ENCODE measurements around the gene IQUB.
"Not testable (repeated sequence)": the region's sequence is repeated elsewhere in the genome, so short reads cannot be mapped to it uniquely, and the experiment has no call there.

Gene IQUB

DNA sequence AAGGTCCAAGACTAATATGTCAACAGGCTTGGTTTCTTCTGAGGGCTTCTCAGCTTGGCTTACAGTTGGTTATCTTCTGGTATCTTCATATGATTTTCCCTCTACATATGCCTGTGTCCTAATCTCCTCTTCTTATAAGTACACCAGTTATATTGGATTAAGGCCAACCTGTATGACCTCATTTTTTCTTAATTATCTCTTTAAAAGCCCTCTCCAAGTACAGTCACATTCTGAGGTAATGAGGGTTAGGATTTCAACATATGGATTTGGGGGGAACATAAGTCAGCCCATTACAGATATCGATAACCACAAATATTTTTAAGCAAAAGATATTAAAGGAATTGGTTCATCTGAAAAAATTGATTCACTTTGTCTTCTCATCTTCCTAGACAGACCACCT is 49.2 kb downstream of the IQUB start:
- no peak for DNase-seq

DNA sequence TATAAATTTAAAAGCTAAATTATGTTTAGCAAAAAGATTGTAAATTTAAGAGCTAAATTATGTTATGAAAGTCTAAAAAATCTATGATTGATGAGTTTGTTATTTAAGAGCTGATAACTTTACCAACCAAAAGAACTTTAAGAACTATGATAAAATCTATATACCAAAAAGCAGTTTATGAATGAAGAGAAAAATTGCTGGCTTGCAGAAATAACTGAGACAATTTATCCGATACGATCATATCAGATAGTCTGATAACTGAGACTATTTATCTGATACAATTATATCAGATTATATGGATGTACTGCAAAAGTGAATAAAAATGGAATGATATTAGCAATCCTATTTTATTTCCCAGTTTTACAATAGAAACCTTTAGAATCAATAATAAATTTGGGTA is 50.2 kb downstream of the IQUB start:
- DNase-seq: no peak

DNA sequence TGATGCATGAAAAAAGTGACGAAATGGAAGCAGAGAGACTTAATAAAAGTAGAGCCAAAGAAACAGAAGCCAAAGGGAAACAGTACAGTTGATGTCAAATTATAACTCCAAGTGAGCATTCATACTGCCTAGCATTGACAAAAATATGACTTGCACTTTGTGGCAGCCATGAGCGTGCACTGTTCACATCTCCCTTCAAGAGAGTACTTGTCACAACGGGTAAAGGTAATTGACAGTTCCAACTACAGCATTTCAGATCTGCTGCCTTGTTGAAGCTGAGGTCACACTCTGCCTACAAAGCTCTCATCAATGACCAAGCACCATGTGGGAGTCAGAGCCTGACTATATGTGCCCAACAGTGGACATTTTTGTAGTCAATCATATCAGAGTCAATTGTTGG is 54.3 kb downstream of the IQUB start:
- no peak for DNase-seq

DNA sequence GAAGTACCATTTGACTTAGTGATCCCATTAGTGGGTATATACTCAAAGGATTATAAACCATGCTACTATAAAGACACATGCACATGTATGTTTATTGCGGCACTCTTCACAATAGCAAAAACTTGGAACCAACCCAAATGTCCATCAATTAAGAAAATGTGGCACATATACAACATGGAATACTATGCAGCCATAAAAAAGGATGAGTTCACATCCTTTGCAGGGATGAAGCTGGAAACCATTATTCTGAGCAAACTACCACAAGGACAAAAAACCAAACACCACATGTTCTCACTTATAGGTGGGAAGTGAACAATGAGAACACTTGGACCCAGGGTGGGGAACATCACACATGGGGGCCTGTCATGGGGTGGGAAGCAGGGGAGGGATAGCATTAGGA is 56.3 kb downstream of the IQUB start:
- not testable (repeated sequence) for DNase-seq

DNA sequence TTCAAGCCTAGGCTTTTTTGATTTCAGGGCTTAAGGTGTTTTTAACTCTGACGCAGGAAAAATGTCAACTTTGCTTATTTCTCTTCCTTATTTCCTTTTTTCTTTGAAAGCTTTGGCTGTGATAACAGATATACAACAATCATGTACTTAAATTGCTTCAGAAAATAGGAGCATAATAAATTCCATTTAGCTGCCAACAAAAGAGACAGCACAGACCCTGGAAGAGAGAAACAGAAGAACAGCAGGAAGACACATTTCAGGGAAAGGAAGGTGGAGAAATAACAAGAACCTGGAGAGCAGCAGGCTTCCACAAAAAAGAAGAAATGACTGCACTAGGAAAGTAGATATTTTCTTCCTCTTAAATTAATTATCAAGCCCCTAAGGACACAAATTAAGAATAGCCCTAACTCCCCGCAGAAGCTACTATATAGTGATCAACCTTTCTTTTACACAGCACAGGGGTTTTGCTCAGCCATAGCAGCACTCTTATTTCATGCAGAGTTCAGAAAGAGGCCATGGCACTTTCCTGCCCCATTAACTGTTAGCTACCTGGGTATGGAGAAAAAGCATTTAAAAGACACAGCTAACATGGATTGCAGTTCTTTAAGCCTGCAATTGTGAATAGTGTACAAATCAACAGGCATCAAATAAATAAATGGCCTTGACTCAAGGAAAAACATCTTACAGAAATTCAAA is 61.5 kb downstream of the IQUB start:
- no peak for DNase-seq

DNA sequence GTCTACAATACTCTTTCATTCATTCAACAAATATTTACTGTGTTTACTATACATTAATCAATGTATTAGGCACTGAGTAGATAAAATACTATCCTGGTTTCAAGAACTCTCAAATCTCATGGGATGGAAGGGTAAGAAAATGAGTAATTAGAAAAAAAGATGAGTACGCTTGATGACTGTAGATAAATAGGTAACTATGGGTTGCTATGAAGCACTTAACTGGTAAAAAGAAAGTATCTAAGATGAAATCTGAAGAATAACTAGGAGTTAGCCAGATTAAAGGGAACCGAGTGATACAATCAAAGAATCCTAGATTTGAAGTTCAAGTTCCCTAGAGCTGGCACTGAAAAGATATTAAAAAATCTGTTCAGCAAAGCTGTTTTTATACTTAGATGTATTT is 62.1 kb downstream of the IQUB start:
- DNase-seq: no peak

DNA sequence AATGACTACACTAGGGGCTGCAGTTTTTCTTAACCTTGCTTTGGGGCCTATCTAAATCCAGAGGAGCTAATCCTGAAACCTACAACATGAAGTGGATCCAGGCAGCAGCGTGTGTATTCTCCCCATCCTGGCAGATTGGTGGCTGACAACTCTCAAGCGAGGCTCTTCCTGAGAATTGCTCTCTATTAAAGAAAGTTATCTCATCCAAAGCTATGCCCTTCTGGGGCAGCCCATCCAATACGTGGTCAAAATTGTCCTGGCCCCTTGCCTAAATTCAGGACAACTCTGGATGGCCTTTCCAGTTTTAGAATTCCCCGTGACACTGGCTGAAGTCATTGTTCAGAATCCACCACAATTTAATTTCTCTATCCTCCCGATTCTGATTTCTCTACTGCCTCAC is 66.1 kb downstream of the IQUB start:
- no peak for DNase-seq

DNA sequence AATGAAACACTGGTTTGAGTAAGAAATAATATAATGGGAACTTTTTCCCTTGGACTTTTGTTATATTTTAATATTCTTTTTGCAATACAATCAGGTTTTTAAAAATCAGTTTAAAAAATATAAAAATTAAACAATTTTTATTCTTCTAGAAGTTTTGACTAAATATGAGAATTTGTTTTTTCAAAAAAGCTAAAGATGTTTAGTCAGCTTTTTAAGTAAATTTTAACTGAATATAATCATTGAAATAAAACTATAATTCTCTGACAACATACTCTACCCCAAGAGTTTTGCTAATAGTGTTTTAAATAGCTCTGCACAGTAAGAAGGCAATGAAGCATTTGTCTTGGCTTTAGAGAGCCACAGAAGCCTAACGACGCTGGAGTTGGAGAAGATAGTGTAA is 70.5 kb downstream of the IQUB start:
- DNase-seq: no peak

DNA sequence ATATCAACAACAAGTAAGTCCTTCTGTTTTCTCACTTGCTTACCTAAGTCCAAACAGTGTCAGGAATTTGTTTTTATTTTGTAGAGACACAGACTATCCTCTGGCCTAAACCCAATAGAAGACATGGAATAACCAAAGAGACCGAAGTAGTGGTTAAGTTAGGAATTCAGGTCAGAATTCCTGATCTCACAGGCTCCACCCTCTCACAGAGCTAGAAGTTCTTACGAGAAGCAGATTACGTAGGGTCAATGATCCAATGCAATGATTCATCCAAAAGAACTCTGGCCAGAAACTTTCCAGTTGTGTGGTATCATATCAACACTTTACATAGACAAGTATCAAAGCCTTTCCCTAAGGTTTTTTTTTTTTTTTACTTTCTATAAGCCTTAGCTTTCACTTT is 73.8 kb downstream of the IQUB start:
- no peak for DNase-seq

DNA sequence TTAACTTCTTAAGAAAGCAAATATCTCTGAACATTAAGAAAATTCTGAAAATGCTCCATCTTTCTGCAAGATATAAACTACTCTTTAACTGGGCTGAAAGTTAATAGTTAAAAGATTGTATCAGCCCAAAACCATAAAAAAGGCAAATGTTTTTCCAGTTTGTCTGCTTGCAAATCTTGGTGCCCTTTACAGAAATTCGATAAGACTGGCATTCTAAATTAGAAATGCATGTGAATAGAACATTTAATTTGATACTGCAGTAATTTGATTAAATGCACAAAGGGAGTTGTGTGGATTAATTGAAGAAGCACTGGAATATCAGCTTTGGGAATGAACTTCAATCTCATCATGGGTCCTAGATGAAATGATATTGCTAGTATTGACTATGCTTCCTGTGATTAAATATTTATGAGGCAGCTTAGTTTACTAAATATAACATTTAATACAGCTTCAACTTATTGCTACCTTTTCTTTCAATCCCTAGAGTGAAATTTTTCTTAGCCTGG is 78.4 kb downstream of the IQUB start:
- no peak for DNase-seq

DNA sequence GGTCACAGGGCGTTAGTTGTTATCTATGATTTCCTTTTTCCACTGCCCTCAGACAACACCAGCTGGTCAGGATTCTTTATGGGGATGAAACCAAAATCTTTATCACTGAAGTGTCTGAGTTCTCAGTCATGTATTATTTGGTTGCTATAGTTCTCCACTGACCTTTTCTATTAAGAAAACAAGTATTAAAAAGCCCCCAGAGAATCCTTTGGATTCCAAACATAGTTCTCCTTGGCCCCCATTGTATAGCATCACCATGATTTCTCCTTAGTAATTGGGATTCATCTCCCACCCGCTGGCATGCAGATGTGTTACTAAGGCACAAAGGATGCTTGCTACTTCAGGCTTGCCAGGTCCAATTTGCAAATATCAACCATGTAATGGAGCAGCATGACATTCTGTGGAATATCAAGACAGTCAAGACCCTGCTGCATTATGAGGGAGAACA is 94.3 kb downstream of the IQUB start:
- no peak for DNase-seq

DNA sequence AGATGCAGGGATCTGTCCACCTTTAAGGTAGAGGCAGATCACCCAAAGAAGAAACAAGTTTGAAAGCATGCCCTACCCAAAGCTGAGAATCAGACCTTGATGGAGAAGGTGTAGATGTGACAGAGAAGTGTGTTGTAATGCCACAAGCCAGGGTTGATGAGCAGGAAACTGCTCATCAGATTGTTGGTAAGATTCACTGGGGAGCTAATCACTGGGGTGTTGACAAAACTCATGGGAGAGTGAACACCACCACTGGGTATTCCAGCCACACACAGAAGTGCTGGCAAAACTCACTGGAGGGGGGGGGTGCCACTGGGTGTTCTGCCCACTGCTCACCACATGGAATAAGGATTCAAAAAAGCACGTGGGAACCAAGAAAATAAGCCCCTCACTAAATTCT is 95.2 kb downstream of the IQUB start:
- no peak for DNase-seq

DNA sequence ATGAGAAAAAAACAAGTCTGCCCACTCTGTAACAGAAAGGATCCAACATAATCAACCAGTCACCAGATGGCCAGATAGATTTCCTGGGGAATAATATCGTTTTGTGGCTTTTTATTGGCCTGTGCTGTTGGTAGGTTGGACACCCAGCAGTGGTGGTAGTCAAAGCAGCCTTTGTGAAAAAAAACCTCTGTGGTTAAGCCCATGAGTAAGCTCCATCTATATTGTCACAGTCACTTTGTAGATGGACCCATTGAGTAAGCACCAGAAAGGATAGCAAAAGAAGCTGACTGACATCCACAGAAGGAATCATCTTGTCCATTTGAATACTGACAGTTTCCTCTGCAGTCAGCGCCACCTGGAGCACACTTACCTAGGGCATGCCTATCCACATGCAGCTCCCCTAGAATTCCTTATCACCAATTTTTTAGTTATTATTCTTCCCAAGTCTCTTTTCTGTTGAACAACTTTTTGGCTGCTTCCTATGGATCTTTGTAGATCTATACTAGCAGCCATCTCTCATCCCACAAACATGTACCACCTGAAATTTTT is 96.9 kb downstream of the IQUB start:
- no peak for DNase-seq

DNA sequence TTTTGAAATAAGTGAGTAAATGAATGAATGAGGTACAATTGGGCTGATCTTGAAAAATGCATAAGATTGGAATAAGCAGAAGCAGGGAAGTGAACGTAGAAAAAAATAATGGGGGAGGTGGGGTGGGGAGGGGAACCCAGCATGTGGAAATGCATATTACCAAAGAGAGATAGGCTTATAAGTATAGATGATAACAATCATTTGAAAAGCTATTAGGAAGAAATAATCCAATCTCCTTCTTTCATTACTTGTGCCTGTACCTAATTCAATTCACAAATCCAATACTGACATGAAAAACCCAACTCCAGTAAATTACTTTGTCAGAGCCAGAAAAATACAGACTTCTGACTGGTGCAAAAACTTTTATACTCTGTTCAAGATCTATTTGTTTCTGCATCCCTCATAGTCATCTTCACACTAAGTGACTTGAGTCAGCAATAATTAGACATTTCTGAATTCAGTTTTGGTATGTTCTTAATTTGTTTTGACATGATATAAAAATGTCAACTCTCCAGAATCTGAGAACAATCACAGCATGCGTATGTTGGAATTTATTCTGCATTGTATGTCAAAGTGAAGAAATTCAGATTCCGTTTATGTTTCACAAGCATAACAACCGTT is 99.2 kb downstream of the IQUB start:
- no peak for DNase-seq

DNA sequence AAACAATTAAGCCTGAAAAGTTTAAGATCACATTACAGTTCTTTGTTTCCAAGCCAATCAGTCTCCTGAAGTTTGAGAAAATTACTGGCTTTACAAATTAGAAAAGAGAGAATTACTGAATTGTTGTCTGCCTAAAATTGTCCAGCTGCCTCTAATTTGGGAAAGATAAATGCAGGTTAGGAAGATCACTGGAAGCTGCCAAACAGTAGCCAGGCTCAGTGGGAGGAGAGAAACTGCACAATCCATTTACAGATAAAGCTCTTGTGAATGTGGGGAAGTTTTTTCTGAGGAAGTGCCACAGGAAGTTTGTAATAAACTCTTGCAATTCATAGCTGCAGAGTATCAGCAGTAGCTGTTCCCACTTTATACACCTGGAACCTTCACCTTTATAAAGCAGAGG is 100.7 kb downstream of the IQUB start:
- no peak for DNase-seq

DNA sequence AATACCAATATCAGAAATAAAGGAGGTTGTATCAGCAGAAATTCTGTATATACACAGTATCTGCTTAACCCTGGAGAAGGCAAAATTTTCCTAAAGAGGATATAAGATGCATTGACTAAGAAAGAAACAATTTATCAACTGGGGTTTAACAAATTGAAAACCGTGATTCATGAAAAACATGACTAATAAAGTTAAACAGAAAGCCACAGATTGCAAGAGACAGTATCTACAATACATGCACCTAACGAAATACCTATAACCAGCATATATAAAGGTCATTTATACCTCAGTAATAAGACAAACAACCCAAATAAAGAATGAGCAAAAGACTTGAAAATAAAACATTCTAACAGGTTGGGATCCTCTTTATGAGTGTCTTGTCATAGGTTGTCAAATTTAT is 101.8 kb downstream of the IQUB start:
- no peak for DNase-seq

DNA sequence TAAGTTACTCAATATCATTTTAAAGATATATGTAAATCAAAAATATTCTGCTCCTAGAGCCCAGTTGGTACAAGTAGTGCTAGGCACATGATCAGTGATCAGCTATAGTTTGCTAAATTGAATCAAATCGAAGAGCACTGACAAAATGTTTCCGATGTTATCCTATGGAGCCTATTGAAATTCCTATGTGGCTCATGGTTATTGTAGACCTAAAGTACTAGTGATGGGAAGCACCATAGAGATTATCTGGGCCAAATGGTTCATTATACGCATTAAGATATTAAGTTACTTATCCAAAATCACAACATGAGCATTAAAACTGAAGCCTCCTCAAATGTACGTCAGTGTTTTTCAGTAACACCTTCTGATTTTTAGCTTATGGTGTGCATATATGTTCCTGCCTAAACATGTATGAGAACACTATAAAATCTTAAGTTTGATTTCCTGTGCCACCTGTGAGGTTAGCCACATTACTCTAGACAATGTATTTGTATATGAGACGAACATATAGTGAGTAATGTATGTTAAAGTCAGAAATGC is 103.2 kb downstream of the IQUB start:
- no peak for DNase-seq

DNA sequence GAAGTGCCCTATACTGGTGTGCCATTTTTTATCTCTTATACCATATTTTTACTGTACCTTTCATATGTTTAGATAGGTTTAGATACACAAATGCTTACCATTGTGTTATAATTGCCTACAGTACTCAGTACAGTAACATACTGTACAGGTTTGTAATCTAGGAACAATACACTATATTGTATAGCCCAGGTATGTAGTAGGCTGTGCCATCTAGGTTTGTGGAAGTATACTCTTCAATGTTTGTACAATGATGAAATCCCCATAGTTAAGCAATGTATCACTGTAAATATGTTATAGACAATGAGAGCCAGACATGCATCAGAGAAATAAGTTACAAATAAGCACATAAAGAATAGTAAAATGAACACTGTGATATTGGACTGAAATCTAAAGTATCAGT is 109.1 kb downstream of the IQUB start:
- DNase-seq: no peak

DNA sequence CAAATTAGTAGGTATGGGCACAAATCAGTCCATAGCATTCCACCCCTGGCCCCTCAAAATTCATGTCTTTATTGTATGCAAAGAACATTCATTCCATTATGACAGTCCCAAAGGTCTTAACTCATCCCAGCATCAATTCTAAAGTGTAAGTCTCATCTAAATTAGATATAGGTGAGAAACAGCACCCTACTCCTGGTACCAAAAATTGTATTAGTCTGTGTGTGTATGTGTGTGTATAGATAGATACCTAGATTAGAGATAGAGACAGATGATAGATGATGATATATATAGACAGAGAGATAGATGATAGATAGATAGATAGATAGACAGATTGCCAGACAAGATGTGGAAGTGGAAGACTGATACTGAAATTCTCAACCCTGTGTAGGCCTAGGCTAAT is 109.9 kb downstream of the IQUB start:
- no peak for DNase-seq

DNA sequence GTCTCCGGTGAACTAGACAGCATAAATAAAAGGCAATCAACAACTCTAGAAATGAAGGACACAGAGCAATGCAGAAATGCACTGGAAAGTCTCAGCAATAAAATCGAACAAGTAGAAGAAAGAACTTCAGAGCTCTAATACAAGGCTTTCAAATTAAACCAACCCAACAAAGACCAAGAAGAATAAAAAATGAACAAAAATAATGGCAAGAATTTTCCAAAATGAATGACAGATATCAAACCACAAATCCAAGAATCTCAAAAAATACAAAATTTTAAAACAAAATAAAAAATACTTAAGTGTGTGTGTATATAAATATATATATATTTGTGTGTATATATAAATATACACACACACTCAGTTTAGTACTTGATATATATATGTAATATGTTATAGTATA is 110.8 kb downstream of the IQUB start:
- no peak for DNase-seq

DNA sequence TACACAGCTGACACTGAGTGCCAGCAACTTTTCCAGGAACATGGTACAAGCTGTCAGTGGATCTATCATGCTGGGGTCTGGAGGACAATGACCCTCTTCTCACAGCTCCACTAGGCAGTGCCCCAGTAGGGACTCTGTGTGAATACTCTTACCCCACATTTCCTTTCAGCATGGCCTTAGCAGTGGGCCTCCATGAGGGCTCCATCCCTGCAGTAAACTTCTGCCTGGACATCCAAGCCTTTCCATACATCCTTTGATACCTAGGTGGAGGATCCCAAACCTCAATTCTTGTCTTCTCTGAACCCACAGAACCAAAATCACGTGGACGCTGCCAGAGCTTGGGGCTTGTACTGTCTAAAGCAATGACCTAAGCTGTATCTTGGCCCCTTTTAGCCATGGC is 116.8 kb downstream of the IQUB start:
- no peak for DNase-seq

DNA sequence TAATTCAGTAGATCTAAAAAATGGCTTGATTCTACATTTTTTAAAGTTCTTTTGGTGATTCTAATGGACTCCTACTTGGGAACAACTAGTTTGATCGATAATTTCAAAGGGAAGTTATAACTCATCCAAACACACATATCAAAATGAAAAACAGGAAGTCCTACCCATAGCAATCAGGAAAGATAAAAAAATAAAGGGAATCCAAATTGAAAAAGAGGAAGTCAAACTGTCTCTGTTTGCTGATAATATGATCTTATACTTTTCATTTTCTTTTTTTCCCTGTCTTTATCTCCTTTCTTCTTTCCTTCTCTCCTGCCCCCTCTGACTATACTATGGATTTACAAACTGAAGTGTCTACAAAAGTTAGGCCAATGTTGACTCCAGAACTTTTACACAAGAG is 118.8 kb downstream of the IQUB start:
- no peak for DNase-seq

DNA sequence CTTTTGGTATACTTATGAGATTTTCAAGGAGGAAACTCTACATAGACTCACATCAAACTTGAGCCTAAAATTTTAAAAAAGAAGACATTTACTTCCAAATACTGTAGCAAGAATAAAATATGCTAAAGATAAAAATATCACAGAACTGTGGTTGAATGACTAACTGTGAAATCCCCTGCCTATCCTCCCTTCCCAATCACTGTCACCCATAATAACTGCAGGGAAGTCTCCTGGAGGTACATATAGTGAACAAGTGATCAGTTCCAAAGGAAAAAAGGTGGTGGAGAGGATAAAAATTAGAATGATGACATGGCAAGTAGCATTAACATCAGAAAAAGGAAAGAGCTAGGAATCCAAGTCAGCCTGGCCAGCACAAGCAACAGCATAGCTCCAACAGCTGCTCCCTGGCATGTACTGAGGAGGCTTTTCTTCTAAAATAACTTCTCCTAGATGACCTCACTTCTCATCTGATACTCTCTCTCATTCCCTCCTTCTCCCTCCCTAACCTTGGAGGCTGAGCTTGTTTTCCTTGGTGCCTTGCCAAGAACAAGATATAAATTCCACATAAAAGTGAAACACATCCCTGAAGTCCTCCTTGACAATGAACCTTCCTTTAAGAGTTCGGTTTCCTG is 124.0 kb downstream of the IQUB start:
- no peak for DNase-seq

DNA sequence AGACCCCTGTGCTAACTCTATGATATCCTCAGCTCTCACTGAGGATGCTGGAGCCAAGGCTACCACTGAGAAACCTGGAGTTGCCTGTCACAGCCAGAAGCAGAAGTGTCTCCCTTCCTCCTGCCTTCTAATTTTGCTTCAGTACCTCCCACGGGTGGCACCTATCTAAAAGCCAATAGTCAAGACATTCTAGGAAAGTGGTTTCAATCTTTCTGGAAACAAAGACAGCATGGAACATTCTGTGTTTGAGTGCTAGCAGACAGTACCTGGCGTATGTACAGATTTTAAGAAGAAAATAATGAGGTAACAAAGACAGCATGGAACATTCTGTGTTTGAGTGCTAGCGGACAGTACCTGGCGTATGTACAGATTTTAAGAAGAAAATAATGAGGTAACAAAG is 126.4 kb downstream of the IQUB start:
- DNase-seq: not testable (repeated sequence)
